Measurements from ENCODE around the gene SORBS2. TPM values are rescaled to one million over a fixed set of nuclear protein-coding genes. Genes with fewer than 3 reads are reported as not detected.

Gene SORBS2
- total RNA-seq, 1 experiment from 2014 or later, result 0.34 TPM

DNA sequence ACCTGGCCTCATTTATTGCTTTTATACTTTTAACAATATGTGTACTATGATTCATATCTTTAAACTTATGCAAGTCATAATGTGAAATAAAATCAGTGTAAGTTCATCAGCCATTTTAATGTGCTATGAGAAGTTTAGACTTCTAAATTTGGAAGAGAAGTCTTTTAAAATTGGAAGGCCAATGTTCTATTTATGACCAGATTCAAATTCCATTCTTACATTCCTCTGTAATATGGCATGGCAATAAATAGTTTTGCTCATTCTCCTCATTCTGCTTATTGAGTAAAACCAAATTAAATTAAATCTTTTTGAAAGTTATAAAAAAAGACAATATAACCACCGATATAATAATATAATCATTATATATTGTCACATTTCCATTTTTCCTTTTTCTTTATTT is 126.2 kb downstream of the SORBS2 start (continued):
- TF ChIP-seq ELF1 (IDR thresholded peaks at IDR 0.05; ENCODE audit: borderline replicate concordance, low read depth), result no peak

- Histone ChIP-seq H3K9me3 (ENCODE audit: control insufficient read depth in 1 of 2, insufficient read depth in 1 of 2, low read depth in 1 of 2, low read length in 2 of 2) (no peaks in the 10 kb centered on the region), H3K27ac (ENCODE audit: low read depth, low read length) (no peak overlapping the region), H3K4me3 (replicated peaks in 1 of 2; ENCODE audit: low read depth in 1 of 2, low read length in 2 of 2) (no peak overlapping the region), H2AFZ (ENCODE audit: low read depth, low read length, poor library complexity, severe bottlenecking) (no peak overlapping the region), H3K4me2 (ENCODE audit: low read length) (no peak overlapping the region), H3K9ac (ENCODE audit: low read length) (no peak overlapping the region), H4K20me1 (ENCODE audit: insufficient read depth) (no peaks in the 10 kb centered on the region), H3K9me2 (ENCODE audit: insufficient read depth) (no peaks in the 10 kb centered on the region), H3K4me1 (ENCODE audit: control insufficient read depth in 1 of 2, insufficient read depth in 2 of 2, low read length in 2 of 2) (no peaks in the 10 kb centered on the region), H3K79me2 (ENCODE audit: insufficient read depth, low read length) (no peaks in the 10 kb centered on the region), H3K27me3 (ENCODE audit: insufficient read depth, low read length) (no peaks in the 10 kb centered on the region), H3K36me3 (ENCODE audit: control insufficient read depth in 1 of 2, insufficient read depth in 2 of 2, low read length in 2 of 2) (no peaks in the 10 kb centered on the region)
- ChIA-PET CTCF (no interaction called here), RAD21 (ENCODE audit: low non-redundant PET in 1 of 2, low total read pairs in 2 of 2, uncharacterized antibody in 2 of 2, unreplicated experiment in 2 of 2) (no interaction called here), POLR2A (no interaction called here)
- TF ChIP-seq EZH2phosphoT487 (IDR thresholded peaks at IDR 0.05; ENCODE audit: borderline replicate concordance), result no peak
- no peak for TF ChIP-seq POLR2A (IDR thresholded peaks at IDR 0.05; ENCODE audit: borderline replicate concordance, extremely low read depth, insufficient read depth, insufficient read length)
- no peak for TF ChIP-seq SRF (IDR thresholded peaks at IDR 0.05; ENCODE audit: low read depth)
- TF ChIP-seq ZFX (IDR thresholded peaks at IDR 0.05), result no peak
- no peak for TF ChIP-seq RAD21 (IDR thresholded peaks at IDR 0.05; ENCODE audit: low read depth)
- TF ChIP-seq CBX3 (IDR thresholded peaks at IDR 0.05; ENCODE audit: low read depth), result no peak
- no peak for TF ChIP-seq ZNF274 (IDR thresholded peaks at IDR 0.05; ENCODE audit: low read depth, low read length)
- TF ChIP-seq JUND (IDR thresholded peaks at IDR 0.05), result no peak
- TF ChIP-seq, protein P1, sequence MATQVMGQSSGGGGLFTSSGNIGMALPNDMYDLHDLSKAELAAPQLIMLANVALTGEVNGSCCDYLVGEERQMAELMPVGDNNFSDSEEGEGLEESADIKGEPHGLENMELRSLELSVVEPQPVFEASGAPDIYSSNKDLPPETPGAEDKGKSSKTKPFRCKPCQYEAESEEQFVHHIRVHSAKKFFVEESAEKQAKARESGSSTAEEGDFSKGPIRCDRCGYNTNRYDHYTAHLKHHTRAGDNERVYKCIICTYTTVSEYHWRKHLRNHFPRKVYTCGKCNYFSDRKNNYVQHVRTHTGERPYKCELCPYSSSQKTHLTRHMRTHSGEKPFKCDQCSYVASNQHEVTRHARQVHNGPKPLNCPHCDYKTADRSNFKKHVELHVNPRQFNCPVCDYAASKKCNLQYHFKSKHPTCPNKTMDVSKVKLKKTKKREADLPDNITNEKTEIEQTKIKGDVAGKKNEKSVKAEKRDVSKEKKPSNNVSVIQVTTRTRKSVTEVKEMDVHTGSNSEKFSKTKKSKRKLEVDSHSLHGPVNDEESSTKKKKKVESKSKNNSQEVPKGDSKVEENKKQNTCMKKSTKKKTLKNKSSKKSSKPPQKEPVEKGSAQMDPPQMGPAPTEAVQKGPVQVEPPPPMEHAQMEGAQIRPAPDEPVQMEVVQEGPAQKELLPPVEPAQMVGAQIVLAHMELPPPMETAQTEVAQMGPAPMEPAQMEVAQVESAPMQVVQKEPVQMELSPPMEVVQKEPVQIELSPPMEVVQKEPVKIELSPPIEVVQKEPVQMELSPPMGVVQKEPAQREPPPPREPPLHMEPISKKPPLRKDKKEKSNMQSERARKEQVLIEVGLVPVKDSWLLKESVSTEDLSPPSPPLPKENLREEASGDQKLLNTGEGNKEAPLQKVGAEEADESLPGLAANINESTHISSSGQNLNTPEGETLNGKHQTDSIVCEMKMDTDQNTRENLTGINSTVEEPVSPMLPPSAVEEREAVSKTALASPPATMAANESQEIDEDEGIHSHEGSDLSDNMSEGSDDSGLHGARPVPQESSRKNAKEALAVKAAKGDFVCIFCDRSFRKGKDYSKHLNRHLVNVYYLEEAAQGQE (IDR thresholded peaks at IDR 0.05; ENCODE audit: low read depth), result no peak
- TF ChIP-seq SP1 (IDR thresholded peaks at IDR 0.05; ENCODE audit: low read depth), result no peak
- no peak for TF ChIP-seq SIN3A (IDR thresholded peaks at IDR 0.05; ENCODE audit: low read depth)
- no peak for TF ChIP-seq FOSL1 (IDR thresholded peaks at IDR 0.05; ENCODE audit: low read depth)
- ATAC-seq (no peak), DNase-seq (ENCODE audit: low read depth, low spot score) (no peak)
- BruUV-seq (replicated peaks), result no TSS peak
- intact Hi-C loops (cut with micrococcal nuclease), result no loop called here
These were observed 128.1 kb downstream of the SORBS2 start for GRCh38 chr4:185683896-185684295.
